GM18526 (cell line): ENCODE data around the gene P2RX4.

Experiments
- POLR2A ChIP-seq: IDR thresholded peaks from 3 replicates; pipeline ENCODE4 v1.6.1; 2011; ENCODE audit not compliant: insufficient read length; ENCODE audit errors: extremely low read depth

The P2RX4 gene

GRCh38 chr12:121182222-121182893 lies 27.6 kb upstream of the P2RX4 start:
- TF ChIP-seq POLR2A = no peak

GRCh38 chr12:121184425-121184824 lies 25.5 kb upstream of the P2RX4 start:
- TF ChIP-seq POLR2A = no peak

- no peak for TF ChIP-seq POLR2A
Measured at GRCh38 chr12:121184984-121185889, 24.7 kb upstream of the P2RX4 start.

- no peak for TF ChIP-seq POLR2A
Measured at GRCh38 chr12:121186826-121187225, 23.1 kb upstream of the P2RX4 start.

GRCh38 chr12:121187501-121187900 lies 22.4 kb upstream of the P2RX4 start:
- no peak for TF ChIP-seq POLR2A

GRCh38 chr12:121188227-121188626 lies 21.7 kb upstream of the P2RX4 start:
- TF ChIP-seq POLR2A = no peak

- TF ChIP-seq POLR2A = no peak
Measured at GRCh38 chr12:121189131-121189530, 20.8 kb upstream of the P2RX4 start.

GRCh38 chr12:121189619-121190155 lies 20.2 kb upstream of the P2RX4 start:
- no peak for TF ChIP-seq POLR2A

GRCh38 chr12:121190523-121191031 lies 19.4 kb upstream of the P2RX4 start:
- no peak for TF ChIP-seq POLR2A

- no peak for TF ChIP-seq POLR2A
Measured at GRCh38 chr12:121191151-121191550, 18.8 kb upstream of the P2RX4 start.

- no peak for TF ChIP-seq POLR2A
Measured at GRCh38 chr12:121196902-121197301, 13.0 kb upstream of the P2RX4 start.

- TF ChIP-seq POLR2A = no peak
Measured at GRCh38 chr12:121198949-121199348, 11.0 kb upstream of the P2RX4 start.

GRCh38 chr12:121202407-121203355 lies 7.2 kb upstream of the P2RX4 start:
- no peak for TF ChIP-seq POLR2A

- no peak for TF ChIP-seq POLR2A
Measured at GRCh38 chr12:121203482-121203881, 6.4 kb upstream of the P2RX4 start.

GRCh38 chr12:121205491-121205890 lies 4.4 kb upstream of the P2RX4 start:
- no peak for TF ChIP-seq POLR2A
